IMR-90 (cell line): ENCODE measurements around the gene TMEM190. TPM values are rescaled to one million over a fixed set of nuclear protein-coding genes. Genes with fewer than 3 reads are reported as not detected.
"Not testable (repeated sequence)": the region's sequence is repeated elsewhere in the genome, so short reads cannot be mapped to it uniquely, and the experiment has no call there.

Experiments used
- ATAC-seq: fragments of 200-7000 bp; cut with Tn5 transposase; 2 replicates; pipeline ENCODE4 v1.9.1; 2020; ENCODE audit warnings: low read depth, mild to moderate bottlenecking, moderate library complexity
- BruUV-seq: library from RNA; stranded (reverse); fragments of 400-500 nt; replicated peaks from 2 replicates; lab custom pipeline; 2021; lab: Mats Ljungman, UMichigan
- CTCF ChIA-PET: fragments of 300-600 bp; formaldehyde crosslinking; extraction: SDS; loops from one replicate; lab custom pipeline; 2021; ENCODE audit warnings: antibody characterized with exemption; lab: Yijun Ruan, JAX
- POLR2A ChIA-PET: fragments of 300-600 bp; sonication (Branson Sonifier 250); formaldehyde crosslinking; loops from one replicate; lab custom pipeline; 2022; ENCODE audit warnings: antibody characterized with exemption; ENCODE audit not compliant: unreplicated experiment; lab: Charles Lee
- DNase-seq: peaks from one replicate; pipeline ENCODE4 v3.0.0; 2013
- H2AFZ ChIP-seq: replicated peaks from 2 replicates; pipeline ENCODE3; 2013; ENCODE audit warnings: low read length, mild to moderate bottlenecking; ENCODE audit not compliant: poor library complexity
- H2AK5ac ChIP-seq: 2 replicates; pipeline ENCODE4 v1.6.1; 2013; ENCODE audit warnings: low read depth, low read length, inconsistent platforms
- H2AK9ac ChIP-seq: replicated peaks from 2 replicates; pipeline ENCODE3; 2013; ENCODE audit warnings: mild to moderate bottlenecking, low read depth, low read length, moderate library complexity; ENCODE audit not compliant: poor library complexity
- H2BK120ac ChIP-seq: 2 replicates; pipeline ENCODE4 v1.6.1; 2013; ENCODE audit warnings: low read depth, low read length, inconsistent platforms
- H2BK15ac ChIP-seq: 3 replicates; pipeline ENCODE4 v1.6.1; 2013; ENCODE audit warnings: low read depth, low read length, inconsistent platforms
- H2BK20ac ChIP-seq: 2 replicates; pipeline ENCODE4 v1.6.1; 2013; ENCODE audit warnings: low read depth, mild to moderate bottlenecking, inconsistent platforms, low read length, moderate library complexity
- H2BK5ac ChIP-seq: 2 replicates; pipeline ENCODE4 v1.6.1; 2013; ENCODE audit warnings: mild to moderate bottlenecking, low read depth, low read length, inconsistent platforms; ENCODE audit not compliant: poor library complexity, severe bottlenecking
- H3K14ac ChIP-seq: replicated peaks from 2 replicates; pipeline ENCODE4 v1.6.1; 2013; ENCODE audit warnings: low read depth, low read length, inconsistent platforms
- H3K18ac ChIP-seq: 2 replicates; pipeline ENCODE4 v1.6.1; 2013; ENCODE audit warnings: low read depth, low read length, control low read depth
- H3K23ac ChIP-seq: 2 replicates; pipeline ENCODE4 v1.6.1; 2013; ENCODE audit warnings: low read depth, low read length, inconsistent platforms
- H3K27ac ChIP-seq: 2 replicates; pipeline ENCODE4 v1.5.1; 2013; ENCODE audit warnings: mild to moderate bottlenecking, control low read depth, low read length; ENCODE audit not compliant: insufficient read depth
- H3K27me3 ChIP-seq: 2 replicates; pipeline ENCODE4 v1.6.1; 2013; ENCODE audit warnings: low read length; ENCODE audit not compliant: control insufficient read depth, insufficient read depth
- H3K36me3 ChIP-seq: 2 replicates; pipeline ENCODE4 v1.6.1; 2013; ENCODE audit warnings: low read length, mixed read lengths; ENCODE audit not compliant: control insufficient read depth, insufficient read depth
- H3K4ac ChIP-seq: 2 replicates; pipeline ENCODE4 v1.6.1; 2013; ENCODE audit warnings: low read depth, low read length, inconsistent platforms
- H3K4me1 ChIP-seq: 2 replicates; pipeline ENCODE4 v1.6.1; 2013; ENCODE audit warnings: low read length, mixed read lengths; ENCODE audit not compliant: control insufficient read depth, insufficient read depth
- H3K4me2 ChIP-seq: 2 replicates; pipeline ENCODE4 v1.6.1; 2013; ENCODE audit warnings: low read depth, mild to moderate bottlenecking, control low read depth, low read length, moderate library complexity
- H3K4me3 ChIP-seq: 2 replicates; pipeline ENCODE4 v1.5.1; 2013; ENCODE audit warnings: low read depth, mild to moderate bottlenecking, control low read depth, low read length, moderate library complexity; ENCODE audit not compliant: insufficient read depth
- H3K56ac ChIP-seq: 2 replicates; pipeline ENCODE4 v1.6.1; 2013; ENCODE audit warnings: low read length, inconsistent platforms; ENCODE audit not compliant: insufficient read depth; ENCODE audit errors: extremely low read depth
- H3K79me1 ChIP-seq, 2 experiments: 2 replicates each; pipeline ENCODE4 v1.6.1; 2013; ENCODE audit warnings: low read length in 2 of 2, inconsistent platforms in 1 of 2, low read depth in 1 of 2
- H3K9ac ChIP-seq: 2 replicates; pipeline ENCODE4 v1.6.1; 2013; ENCODE audit warnings: low read depth, low read length, control low read depth
- H3K9me1 ChIP-seq: 2 replicates; pipeline ENCODE4 v1.6.1; 2013; ENCODE audit warnings: low read length, inconsistent platforms; ENCODE audit not compliant: insufficient read depth
- H3K9me3 ChIP-seq: 2 replicates; pipeline ENCODE4 v1.6.1; 2013; ENCODE audit warnings: low read length; ENCODE audit not compliant: control insufficient read depth, insufficient read depth
- H4K20me1 ChIP-seq: 2 replicates; pipeline ENCODE4 v1.6.1; 2013; ENCODE audit warnings: low read length, inconsistent platforms; ENCODE audit not compliant: insufficient read depth
- H4K5ac ChIP-seq: 2 replicates; pipeline ENCODE4 v1.6.1; 2013; ENCODE audit warnings: mild to moderate bottlenecking, low read depth, low read length, control low read depth
- H4K8ac ChIP-seq, 2 experiments: 2 replicates each; pipeline ENCODE4 v1.6.1; 2013; ENCODE audit warnings: low read depth in 2 of 2, low read length in 2 of 2, control low read depth in 1 of 2, inconsistent platforms in 1 of 2
- H4K91ac ChIP-seq: 2 replicates; pipeline ENCODE4 v1.6.1; 2013; ENCODE audit warnings: low read depth, low read length, inconsistent platforms; ENCODE audit not compliant: insufficient read depth
- WGBS, 2 experiments: methylation state at CpG; one replicate each; pipeline versions ENCODE4 v1.1.5 to v1.1.7; 2013; ENCODE audit warnings: missing lambda C conversion rate in 2 of 2; ENCODE audit not compliant: insufficient read length in 1 of 2; ENCODE audit errors: extremely low coverage in 2 of 2; 5-methylcytosine and 5-hydroxymethylcytosine counted together
- dilution Hi-C: fragments of 300-500 bp; cut with HindIII; formaldehyde crosslinking; loops from one replicate; pipeline ENCODE4 v1.14.3; 2018; ENCODE audit warnings: low sequenced_read_pairs; ENCODE audit not compliant: unreplicated experiment
- in situ Hi-C: fragments of 300-500 bp; cut with MboI; formaldehyde crosslinking; loops from 3 replicates; pipeline ENCODE4 v1.14.3; 2019; ENCODE audit warnings: low sequenced_read_pairs, inconsistent platforms, mixed read lengths
- intact Hi-C: fragments of 100-400 bp; cut with micrococcal nuclease; formaldehyde crosslinking; loops from 2 replicates; pipeline ENCODE4 v1.10.0; 2022
- polyA plus RNA-seq, 3 experiments: library from polyadenylated mRNA; depleted of rRNA; stranded (reverse); fragments of >200 nt; gene quantifications; 2 replicates each; pipeline ENCODE4 v1.2.3, GENCODE V29; 2012; ENCODE audit warnings: low replicate concordance in 1 of 3
- total RNA-seq: library from RNA; depleted of rRNA; stranded (reverse); fragments of >200 nt; gene quantifications from 2 replicates; pipeline ENCODE4 v1.2.3, GENCODE V29; 2012

Gene TMEM190
- total and polyA plus RNA-seq, 2 of the 4 experiments (the other 2 are of a cell fraction): 1.6 TPM; not detected in 1

DNA sequence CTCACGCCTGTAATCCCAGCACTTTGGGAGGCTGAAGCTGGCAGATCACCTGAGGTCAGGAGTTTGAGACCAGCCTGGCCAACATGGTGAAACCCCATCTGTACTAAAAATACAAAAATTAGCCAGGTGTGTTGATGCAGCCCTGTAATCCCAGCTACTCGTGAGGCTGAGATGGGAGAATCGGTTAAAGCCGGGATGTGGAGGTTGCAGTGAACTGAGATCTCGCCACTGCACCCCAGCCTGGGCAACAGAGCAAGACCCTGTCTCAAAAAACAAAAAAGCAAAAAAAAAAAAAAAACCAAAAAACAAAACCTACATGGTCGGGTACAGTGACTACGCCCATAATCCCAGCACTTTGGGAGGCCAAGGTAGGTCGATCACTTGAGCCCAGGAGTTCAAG is 32.6 kb downstream of the TMEM190 start:
- peak overlapping the region; percentile 100; a peak in 2 of 4 replicates for H4K8ac ChIP-seq
- peak overlapping the region; percentile 99; the same call in 1 of the 2 replicates for H4K5ac ChIP-seq
- H2BK20ac ChIP-seq: 0 out of 2 replicates have a peak overlapping the region, but pooled peaks have one; percentile 83
- H4K20me1 ChIP-seq: peaks cover 27% of the 10 kb centered on the region
- H3K23ac ChIP-seq, H3K4me3 ChIP-seq, H2AK9ac ChIP-seq, DNase-seq, H3K14ac ChIP-seq, ATAC-seq, BruUV-seq, H3K56ac ChIP-seq, in situ Hi-C loops, H3K9me3 ChIP-seq, H3K18ac ChIP-seq, H3K9ac ChIP-seq, POLR2A ChIA-PET, dilution Hi-C loops, H2AFZ ChIP-seq, H3K27ac ChIP-seq, H2BK5ac ChIP-seq, H3K4me2 ChIP-seq, H2BK15ac ChIP-seq, H3K27me3 ChIP-seq: not testable (repeated sequence)
- H4K91ac ChIP-seq: 0 out of 2 replicates have a peak overlapping the region, but pooled peaks have one; percentile 100
- WGBS, 2 experiments: no CpG with 5 or more reads among the region's 8 CpGs
- H3K79me1 ChIP-seq: peaks cover 0 to 22% of the 10 kb centered on the region in 2 experiments; a peak in 2 of 4 replicates
- H3K4ac ChIP-seq: peak overlapping the region; percentile 100; the same call in 1 of the 2 replicates
- intact Hi-C loops: loop anchor here (5.0 kb wide), 1 partner anchor 93 kb away; no protein-coding TSS in a partner anchor
- peaks cover 17% of the 10 kb centered on the region for H3K4me1 ChIP-seq
- peaks cover 14% of the 10 kb centered on the region for H3K36me3 ChIP-seq
- peak overlapping the region; percentile 99; the same call in 1 of the 2 replicates for H2AK5ac ChIP-seq
- CTCF ChIA-PET: interaction anchor here (0.6 kb wide), 1 partner anchor 177 kb away, joined by 3 read pairs; no protein-coding TSS in a partner anchor
- peak overlapping the region; percentile 98; the same call in 1 of the 2 replicates for H2BK120ac ChIP-seq
- peaks cover 19% of the 10 kb centered on the region for H3K9me1 ChIP-seq
